TTC549 (cell line): Measurements from ENCODE around the gene STX2.

ENCODE experiments used
- FAIRE-seq: peaks from 2 replicates; lab custom pipeline; 2012; peaks lifted over from hg19 to GRCh38; lab: Jason Lieb, UNC

The STX2 gene

DNA sequence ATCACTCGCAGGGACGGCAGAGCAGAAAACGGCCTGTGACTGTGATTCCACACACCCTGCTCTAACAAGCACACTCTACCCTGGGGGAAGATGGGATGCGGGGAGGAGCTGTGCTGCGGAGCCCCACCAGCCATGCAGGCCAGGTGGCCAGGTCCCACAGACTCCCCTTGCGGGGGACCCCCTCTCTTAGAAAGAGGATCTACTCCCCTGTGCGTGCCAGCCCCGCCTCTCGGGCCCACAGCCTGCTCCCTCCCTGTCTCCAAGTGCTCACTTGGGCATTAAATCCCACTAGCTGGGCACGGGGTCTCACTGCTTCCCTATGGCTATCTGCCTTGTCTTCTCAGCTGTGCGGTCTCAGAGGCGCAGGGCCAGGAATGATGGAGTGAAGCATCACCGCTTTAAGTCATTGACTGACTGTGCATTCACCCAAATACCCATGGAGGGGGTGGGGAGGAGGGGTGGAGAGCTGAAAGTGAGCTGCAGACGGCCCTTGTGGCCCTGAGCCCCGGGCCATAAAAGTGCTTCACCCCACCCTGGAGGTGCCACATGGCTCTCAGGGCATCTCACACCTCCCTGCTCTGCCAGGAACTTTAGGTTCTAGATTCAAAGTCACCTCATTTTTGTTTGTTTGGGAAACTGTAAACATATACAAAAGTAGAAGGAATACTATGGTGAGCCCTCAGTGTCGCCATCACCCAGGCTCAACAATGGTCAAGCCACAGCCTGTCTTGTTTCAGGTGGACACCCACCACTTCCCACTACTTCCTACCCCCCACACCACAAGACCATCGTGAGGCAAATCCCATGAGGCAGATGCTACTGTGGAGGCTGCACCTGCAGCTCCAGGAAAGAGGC lies 9.4 kb downstream of the STX2 start:
- no peak for FAIRE-seq

DNA sequence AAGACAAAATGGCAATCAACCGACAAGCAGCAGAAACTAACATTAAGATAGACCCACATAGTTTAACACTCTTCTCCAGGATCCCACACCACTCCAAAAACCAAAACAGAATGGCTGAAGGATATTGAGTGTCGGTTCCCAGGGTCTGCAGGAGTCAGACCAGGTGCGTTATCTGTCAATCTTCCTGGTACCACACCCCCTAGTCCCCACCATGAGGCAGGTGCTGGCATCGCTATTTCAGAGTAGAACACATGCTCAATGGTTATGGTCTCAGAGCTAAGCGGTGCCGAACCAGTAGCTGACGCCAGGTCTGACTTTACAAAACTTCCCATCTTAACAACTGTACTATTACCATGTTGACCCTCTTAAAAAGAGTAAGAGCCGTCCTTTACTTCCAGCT lies 10.2 kb downstream of the STX2 start:
- FAIRE-seq, result no peak

DNA sequence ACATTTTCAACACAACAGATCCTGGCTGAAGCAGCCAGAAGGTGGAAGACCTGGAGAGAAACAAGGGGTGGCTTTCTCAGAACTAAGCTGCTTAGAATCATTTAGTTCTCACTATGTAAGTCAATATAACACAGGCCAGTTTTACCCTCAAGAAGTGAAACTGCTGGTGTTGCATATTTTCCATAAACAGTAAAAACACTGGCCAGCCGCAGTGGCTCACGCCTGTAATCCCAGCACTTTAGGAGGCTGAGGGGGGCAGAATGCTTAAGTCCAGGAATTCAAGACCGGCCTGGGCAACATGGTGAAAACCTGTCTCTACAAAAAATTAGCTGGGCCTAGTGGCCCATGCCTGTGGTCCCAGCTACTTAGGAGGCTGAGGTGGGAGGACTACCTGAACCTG lies 11.6 kb downstream of the STX2 start:
- FAIRE-seq, result no peak

DNA sequence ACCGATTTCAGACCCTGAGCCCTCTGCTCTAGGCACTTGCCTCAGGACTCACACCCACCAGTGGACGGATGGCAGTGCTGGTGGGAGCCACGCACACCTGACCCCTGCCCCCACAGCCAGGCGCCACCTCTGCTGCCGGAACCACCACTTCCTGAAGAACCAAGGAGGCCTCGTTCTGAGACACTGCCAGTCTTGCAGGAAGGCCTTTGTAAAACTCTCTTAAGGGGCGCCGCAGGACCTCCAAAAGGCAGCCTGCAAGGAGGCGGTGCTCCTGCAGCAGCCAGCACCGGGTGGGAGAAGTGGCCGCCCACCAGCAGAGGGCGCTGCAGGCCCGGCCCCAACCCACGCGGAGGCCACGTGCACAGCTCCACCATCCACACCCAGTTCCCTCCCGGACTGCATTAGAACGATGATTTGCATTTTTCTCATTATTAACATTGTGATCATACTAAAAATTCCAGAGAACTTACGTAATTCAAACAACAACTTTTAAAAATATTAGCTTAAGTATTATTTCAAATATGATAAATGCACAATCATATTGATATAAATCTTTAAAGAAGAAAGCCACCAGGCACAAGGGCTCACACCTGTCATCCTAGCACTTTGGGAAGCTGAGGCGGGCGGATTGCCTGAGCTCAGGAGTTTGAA lies 12.8 kb downstream of the STX2 start:
- no peak for FAIRE-seq

DNA sequence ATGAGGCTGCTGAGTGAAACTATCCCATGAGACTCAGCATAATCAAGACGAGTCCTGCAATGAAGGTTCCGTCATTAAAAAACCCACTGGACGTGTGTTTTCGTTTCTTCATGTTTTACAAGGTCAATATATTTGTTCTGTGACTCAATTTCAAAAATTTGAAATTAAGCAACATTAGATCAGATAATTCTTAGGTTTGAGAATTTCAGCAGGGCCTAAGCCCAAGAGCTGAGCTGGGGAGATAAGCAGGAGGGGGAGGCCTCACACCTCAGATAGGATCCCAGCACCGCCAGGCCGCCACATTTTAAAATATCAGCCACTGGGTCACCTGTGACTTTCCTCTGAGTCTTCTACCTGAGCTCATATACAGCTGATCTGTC lies 13.3 kb downstream of the STX2 start:
- no peak for FAIRE-seq

DNA sequence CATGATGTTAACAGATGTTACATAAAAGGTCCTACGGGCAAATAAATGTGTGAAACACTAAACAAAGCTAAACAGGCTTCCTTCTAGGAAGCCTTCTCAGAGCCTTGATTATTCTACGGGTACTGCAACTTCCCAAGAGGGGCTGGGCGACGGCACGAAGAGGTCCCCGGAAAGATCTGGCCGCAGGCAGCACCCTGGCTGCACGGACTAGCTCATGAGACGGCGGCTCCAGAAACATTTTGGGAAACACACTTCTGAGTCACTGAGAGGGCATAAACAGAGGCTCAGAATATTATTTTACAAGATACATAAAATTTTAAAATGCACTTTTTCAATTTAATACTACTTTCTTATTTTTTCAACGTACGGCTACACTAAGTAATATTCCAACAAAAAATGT lies 19.4 kb downstream of the STX2 start:
- FAIRE-seq, result no peak

DNA sequence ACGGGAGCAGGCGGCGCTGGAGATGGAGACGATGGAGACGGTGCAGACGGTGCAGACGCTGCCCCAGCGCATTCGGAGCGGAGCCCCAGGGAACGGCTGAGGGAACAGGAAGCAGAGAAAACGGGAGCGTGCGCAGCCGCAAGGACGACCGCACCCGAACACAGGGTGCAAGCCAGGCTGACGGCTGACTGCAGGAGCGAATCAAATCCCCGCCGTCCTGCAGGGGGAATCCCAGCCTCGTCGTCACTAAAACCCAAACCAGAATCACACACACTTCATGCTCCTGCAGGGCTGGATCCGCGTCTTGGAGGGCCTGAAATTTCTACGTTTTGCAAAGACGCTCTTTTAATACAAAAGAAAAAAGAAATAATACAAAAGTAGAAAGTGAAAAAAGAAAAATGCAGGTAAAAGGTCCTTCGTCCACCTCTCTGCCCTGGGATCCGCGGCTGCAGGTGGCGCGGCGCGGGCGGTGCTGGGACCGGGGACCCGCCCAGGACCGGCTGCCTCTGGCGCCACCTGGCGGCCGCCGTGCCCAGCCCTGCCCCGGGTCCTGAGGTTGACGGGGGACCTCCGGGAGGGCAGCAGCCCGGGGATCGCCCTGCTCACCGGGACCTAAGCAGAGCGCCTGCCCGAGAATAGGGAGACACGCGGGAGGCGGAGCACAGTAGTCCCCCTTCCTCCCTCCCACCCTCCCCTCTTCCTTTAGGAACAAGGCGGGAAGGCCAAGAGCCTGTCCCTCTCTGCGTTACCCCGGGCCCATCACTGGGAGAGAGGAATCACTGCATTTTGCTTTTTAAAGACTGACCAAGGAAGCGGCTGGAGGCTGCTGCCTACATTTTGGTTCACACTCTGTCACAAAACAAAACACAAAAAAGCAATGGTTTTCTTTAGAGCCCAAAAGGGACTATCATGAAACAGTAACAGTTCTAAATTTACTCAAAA lies 20.1 kb downstream of the STX2 start:
- no peak for FAIRE-seq

DNA sequence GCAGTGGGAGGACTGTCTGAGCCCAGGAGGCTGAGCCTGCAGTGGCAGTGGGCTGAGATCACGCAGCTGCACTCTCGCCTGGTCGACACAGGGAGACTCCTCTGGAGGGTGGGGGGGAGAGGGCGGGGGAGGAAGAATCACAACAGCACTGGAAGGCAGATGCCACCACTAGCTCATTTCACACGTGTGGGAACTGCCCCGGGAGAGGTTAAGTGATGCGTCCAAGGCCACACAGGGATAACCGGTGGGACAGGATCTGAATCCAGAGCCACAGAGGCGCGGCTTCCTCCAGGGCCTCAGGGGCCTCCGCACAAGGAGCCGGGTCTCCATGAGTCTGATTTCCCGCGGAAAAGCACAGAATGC lies 20.8 kb downstream of the STX2 start:
- no peak for FAIRE-seq

DNA sequence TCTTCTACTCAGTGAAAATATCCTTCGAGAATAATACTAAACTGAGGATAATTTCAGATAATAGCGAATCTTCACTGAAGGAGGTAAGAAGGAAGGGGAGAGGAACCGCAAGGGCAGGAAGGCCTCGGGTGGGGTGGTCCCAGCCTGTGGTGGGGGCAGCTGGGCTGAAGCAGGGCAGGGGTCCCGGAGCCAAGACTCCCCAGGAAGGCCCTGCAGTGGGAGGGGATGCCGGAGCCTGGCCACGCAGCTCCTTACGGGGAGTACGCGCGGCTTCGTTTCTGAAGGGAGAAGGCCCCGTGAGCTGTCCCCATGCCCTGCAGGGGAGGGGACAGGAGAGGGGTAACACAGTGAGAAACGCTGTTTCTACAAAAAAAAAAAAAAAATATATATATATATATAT lies 21.2 kb downstream of the STX2 start:
- FAIRE-seq, result no peak

DNA sequence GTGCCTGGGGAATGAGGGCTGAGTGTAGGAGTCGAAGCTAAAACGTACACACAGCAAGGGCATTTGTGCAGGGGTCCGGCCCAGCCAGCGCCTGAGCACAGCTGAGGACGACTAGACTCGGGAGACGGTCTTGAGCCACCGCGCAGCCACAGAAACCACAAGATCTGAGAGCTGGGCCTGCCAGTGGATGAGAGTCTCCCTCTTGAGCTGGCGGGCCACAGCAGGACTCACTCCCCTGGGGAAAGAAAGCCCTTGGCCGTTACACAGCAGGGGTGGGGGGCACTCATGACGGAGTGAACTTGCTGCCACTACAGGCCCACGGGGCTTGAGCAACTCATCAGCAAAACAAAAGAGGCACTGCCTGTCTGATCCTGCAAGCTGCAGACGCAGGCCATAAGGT lies 23.0 kb downstream of the STX2 start:
- FAIRE-seq, result no peak

DNA sequence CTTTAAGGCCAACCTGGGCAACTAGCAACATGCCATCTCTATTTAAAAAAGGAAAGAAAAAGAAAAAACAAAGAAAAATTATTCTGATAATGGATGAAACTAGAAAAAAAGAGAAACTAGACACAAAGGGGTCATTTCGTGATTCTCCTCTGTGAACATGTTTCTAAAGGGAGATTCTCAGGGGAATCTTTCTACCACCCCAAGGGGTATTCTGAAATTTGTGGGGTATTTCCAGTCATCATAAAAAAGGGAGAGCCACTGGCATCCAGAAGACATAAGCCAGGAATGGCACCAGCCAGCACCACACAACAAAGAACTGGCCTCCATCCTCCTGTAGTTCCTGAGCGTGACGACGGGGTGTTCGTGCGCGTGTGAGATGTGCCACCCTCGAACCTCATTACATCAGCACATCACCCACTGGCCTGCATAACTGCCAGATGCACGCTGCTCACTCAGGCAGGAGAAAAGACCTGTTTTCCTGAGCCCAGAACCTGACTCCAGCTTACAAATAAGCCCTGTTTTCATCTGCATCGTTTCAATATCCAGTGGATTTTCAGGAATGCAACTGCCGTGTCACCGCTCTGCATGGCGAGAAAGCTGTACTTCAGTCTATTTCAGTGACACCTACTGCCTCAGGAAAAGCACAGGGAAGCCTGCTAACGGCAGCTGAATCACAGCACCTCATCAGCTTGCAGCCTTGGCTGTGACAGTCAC lies 23.9 kb downstream of the STX2 start:
- no peak for FAIRE-seq

DNA sequence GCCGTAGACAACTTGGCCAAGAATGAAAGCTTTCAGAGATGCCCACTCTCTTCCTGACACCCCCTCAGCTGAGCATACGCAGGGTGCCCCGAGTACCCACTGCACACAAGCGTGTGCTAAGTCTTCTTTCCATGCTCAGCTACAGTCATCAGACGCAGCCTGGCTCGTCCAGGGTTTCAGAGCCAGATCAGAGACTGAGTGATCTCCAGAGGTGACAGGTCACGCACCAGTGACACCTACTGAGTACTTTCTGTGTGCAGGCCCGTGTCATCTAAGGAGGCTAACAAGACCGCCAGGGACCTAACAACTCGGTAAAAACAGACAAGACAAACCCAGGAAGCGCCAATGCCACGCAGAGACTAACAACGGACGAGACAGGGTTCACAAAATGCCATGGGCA lies 25.1 kb downstream of the STX2 start:
- no peak for FAIRE-seq

DNA sequence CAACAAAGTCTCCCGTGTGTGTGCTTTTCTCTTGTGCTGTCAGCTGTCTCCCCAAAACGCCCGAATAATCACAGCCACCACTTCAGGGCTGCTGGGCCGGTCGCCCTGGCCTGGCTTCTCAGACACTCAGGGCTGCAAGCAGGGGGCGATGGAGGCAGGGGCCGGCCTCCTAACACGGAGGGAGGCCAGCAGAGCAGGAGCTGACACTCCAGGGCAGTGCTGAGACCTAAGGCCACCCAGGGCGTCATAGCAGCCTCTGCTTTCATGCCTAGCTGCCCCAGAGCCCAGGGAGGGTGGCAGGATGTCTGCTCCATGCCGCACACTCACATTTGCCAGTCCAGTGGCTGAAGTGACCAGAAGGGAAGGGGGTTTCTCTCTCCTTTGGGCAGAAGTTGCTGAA lies 25.6 kb downstream of the STX2 start:
- FAIRE-seq, result no peak

DNA sequence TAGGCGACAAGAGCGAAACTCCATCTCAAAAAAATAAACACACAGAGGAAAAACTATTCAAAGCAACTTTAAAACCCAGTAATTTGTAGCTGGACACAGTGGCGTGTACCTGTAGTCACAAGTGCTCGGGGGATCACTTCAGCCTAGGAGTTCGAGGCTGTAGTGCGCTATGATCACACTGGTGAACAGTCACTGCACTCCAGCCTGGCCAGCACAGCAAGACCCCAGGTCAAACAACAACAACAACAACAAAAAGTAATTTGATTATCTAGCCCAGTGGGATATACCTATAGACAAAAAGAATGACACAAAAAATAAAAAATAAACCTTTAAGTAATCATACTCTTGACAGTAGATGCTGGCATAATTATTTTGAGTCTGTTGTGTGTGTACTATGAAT lies 29.3 kb downstream of the STX2 start:
- FAIRE-seq, result no peak

DNA sequence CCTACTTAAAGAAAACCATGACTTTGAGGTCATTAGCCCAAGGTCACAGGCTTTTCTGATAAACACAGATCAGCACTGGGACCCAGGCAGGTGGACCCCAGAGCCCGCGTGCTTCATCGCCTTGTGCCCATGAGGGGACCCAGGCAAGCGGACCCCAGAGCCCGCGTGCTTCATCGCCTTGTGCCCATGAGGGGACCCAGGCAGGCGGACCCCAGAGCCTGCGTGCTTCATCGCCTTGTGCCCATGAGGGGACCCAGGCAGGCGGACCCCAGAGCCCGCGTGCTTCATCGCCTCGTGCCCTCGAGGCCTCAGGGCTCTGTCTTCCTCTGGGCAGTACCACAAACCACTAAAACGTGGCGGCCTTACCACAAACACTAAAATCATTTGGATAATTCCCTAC lies 31.7 kb downstream of the STX2 start:
- no peak for FAIRE-seq

DNA sequence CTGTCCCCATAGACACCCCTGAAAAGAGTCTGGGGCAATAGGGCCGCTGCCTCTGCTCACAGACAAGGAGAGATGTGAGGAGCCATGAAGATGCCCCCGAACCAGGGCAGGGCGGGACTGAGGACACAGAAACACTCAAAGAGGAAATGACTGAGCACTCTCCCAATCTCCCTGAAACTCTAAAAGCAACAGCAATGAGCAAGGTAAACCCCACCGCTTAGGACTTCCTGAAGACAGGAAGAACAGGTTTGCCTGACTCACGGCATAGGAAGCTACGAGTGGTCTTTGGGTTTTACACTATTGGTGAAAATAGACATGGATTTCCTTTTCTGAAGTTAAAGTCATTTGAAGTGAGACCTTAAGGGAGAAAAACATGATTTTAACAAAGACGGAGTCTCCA lies 32.5 kb downstream of the STX2 start:
- no peak for FAIRE-seq

DNA sequence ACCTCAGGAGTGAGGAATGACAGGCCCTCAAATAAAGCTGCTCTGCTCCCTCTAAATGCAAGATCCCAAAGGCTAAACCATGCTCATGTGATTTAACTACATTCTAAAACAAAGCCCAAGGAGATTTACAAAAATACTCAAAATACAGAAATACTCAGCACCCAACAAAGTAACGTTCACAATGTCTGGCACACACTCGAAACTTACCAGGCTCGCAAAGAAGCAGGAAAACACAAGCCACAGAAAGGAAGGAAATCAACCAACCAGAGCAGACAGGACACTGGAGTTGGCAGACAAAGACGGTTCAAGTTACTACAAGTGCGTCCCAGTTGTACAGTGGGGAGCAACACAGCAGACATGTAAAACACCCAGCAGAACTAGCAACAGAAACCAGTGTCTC lies 33.4 kb downstream of the STX2 start:
- FAIRE-seq, result no peak

DNA sequence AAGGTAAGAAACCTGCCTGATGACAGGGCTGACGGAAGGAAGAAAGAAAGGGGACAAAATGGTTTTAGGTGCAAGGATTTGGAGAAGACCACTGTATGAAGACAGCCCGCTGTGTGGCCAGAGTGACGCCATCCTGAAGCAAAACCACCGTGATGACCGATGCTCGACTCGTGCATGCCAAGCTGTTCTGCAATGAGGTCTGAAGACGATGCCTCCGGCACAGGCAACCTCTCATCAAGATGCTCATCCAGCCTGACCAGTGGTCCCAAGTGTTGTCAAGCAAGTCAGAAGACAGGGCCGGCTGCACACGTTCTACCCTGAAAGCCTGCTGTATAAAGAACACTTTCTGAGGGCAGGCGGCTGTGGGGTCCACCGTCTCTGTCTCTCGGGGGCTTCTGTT lies 34.8 kb downstream of the STX2 start:
- FAIRE-seq, result no peak

DNA sequence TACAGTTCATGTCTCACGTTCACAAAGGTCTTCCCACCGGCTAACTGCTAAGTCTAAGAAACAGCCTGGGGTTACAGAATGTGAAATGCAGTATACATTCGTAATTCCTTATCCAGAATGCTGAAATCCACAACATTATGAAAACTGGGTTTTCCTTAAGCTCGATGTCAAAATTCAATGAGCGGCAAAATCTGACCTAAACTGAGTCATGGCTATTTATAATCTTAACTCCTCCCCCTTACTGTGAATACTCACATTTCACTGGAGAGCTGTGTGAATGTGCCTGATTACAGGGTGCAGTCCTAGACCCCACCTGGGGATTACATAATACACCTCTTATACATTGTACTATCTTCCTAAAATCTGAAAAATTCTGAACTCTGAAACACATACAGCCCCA lies 35.3 kb downstream of the STX2 start:
- no peak for FAIRE-seq

DNA sequence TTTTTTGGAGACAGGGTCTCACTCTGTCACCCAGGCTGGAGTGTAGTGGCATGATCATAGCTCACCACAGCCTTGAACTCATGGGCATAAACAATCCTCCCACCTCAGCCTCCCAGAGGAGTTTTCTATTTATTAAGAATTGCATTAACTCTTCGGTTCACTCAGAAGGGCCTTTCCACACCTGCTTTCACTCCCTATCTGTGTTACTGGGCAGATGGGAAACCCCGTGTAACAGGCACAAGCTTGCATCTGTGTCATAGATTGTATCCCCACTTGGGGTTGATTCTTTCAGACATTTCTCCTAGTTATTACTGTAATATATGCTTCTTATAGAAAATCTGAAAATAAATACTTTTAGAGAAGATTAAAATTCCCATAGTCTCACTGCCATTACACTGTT lies 38.7 kb downstream of the STX2 start:
- no peak for FAIRE-seq

DNA sequence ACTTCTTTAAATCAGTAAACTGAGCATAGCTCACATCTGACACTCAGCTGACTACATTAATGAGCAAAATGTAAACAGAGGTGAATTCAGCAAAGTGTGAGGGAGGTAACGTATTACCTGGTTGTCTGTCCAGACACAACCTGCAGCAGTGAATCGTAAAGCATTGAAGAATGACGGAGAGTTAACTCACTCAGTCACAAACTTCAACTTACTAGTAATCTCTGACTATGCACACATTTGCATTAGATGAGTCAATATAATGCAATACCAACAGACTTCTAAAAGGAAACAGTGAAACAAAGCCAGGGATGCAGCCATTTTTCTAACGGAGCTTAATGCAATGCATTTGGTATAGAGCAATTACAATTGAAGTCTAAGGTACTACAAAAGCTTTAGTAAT lies 40.0 kb downstream of the STX2 start:
- no peak for FAIRE-seq

DNA sequence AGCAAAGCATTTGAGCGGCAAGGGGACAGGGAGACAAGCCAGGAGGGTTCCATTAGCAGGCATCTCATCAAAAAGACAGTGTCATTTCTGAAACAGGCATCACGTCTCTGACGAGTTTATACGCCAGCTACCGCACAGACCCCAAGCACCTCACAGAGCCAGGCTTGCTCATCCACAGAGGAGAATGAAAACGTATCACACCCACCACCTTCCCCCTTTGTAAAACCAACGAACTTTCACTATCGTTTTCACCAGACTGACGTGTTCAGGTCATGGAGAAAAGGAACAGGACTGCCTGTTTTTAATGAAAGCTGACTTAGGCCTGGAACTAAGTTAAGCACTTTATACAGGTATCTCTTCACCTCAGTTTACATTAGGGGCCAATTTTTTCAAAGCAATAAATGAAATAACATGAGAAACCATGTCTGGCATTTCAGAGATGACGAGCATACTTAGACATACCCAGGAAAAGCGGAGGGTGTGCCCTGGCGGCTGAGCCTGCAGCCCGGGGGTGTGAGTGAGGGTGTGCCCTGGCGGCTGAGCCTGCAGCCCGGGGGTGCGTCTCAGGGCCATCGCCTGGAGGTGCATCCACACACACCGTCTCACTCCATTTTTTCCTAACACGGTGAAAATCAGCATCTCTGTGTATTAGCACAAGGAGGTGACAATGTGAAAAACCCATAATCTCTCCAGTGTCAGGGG lies 41.9 kb downstream of the STX2 start:
- FAIRE-seq, result no peak
